SK-N-MC (cell line): Measurements from ENCODE around the gene GABBR2.
"Not testable (repeated sequence)": the region's sequence is repeated elsewhere in the genome, so short reads cannot be mapped to it uniquely, and the experiment has no call there.

ENCODE experiments used
- DNase-seq: peaks from one replicate; pipeline ENCODE4 v3.0.0-alpha.2; 2011; ENCODE audit warnings: low read depth, low spot score
- H3K27ac ChIP-seq: fragments of 200-600 bp; sonication (generic); 2 replicates; pipeline ENCODE4 v1.5.1; 2016; ENCODE audit warnings: mixed run types
- H3K36me3 ChIP-seq: fragments of 200-600 bp; sonication (generic); 2 replicates; pipeline ENCODE4 v1.6.1; 2017; ENCODE audit warnings: antibody characterized with exemption, low read length, mixed read lengths; ENCODE audit not compliant: insufficient read depth
- H3K4me3 ChIP-seq: fragments of 200-600 bp; sonication (generic); 2 replicates; pipeline ENCODE4 v1.5.1; 2016
- H3K9ac ChIP-seq: fragments of 200-600 bp; sonication (generic); 2 replicates; pipeline ENCODE4 v1.8.0; 2017; ENCODE audit warnings: mixed run types, mixed read lengths; ENCODE audit not compliant: insufficient read length
- H3K9me3 ChIP-seq: fragments of 200-600 bp; sonication (generic); 2 replicates; pipeline ENCODE4 v1.6.1; 2017; ENCODE audit warnings: low read depth, mild to moderate bottlenecking, antibody characterized with exemption, low read length, moderate library complexity, mixed read lengths
- EZH2 ChIP-seq: fragments of 200-600 bp; sonication (generic); IDR thresholded peaks from one replicate; pipeline ENCODE4 v1.6.1; 2017; ENCODE audit warnings: antibody characterized with exemption
- FOXP2 ChIP-seq: optimal IDR thresholded peaks from 2 replicates; pipeline ENCODE3; 2011; ENCODE audit warnings: mild to moderate bottlenecking, moderate library complexity; ENCODE audit not compliant: insufficient read depth; ENCODE audit errors: extremely low read length, control extremely low read depth
- POLR2AphosphoS5 ChIP-seq: IDR thresholded peaks from 2 replicates; pipeline ENCODE4 v1.6.1; 2012; ENCODE audit warnings: mild to moderate bottlenecking, low read depth, low read length, borderline replicate concordance

Gene GABBR2

DNA sequence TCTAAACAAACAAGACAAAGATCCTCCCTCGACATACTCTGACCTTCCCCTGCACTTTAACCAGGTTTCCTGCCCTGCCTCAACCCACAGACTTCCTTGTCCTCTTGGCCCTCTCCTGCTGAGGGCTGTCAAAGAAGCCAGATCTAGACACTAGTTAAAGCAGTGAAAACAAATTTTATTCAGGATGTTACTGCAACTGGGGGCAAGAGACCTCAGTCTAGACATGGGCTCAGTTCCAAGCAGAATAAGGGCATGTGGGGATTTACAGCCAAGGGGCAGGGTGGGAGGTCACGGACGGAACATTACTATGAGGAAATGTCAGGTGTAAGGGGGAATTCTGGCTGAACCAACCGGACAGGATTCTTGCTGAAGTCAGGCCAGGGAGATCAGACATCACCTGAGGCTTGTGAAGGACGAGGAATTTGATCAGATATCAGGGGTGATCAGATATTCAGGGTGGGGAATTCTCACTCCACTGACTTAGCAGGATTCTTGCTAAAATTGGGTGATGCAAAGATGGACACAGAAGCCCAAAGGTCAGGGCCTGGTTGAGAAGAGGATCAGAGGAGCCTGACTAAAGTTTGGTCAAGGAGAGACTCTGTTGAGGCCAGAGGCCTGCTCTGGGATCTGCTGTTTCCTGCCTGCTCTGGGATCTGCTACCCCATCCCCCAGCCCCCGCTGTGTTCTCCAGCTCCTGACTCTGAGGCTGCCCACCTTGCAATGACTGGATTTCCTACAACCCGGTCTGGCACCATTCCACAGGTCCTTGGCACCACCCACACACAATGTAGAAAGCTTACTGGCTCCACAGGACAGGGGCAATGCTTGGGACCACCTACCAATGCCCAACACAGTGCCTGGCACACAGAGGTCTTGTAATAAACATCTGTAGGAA, 21.5 kb downstream of the GABBR2 start:
- no peak for DNase-seq
- TF ChIP-seq FOXP2, result no peak
- TF ChIP-seq EZH2, result no peak
- TF ChIP-seq POLR2AphosphoS5, result no peak
- Histone ChIP-seq H3K9me3 (no peaks in the 10 kb centered on the region), H3K9ac (no peak overlapping the region), H3K4me3 (no peak overlapping the region), H3K27ac (no peak overlapping the region), H3K36me3 (no peaks in the 10 kb centered on the region)

- not testable (repeated sequence) for H3K27ac ChIP-seq, DNase-seq, H3K36me3 ChIP-seq, H3K9ac ChIP-seq, H3K9me3 ChIP-seq, H3K4me3 ChIP-seq
Measured at GRCh38 chr9:98684816-98685215, 23.9 kb downstream of the GABBR2 start.

GRCh38 chr9:98678244-98678842, 30.4 kb downstream of the GABBR2 start:
- Histone ChIP-seq H3K27ac (no peak overlapping the region), H3K9me3 (no peaks in the 10 kb centered on the region), H3K4me3 (no peak overlapping the region), H3K9ac (no peak overlapping the region), H3K36me3 (no peaks in the 10 kb centered on the region)
- DNase-seq, result no peak
- TF ChIP-seq POLR2AphosphoS5 (no peak), FOXP2 (no peak), EZH2 (no peak)

DNA sequence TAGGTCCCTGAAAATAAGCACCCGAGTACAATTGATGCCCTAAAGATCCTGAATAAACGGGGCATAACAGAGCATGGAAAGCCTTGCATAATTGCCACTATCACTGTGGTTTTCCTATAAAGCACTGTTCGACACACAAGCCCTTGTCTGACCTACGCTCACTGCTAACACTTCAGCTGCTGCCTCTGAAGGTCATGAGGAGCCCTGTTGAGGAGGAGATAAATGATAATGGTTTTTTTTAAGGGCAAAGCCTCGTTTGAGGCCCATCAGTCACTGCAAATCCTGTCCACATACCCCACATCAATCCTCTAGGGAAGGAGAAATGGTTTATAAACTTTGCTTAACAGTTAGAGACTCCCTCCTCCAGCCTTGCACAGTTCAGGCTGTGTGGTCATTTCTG, 35.1 kb downstream of the GABBR2 start:
- Histone ChIP-seq H3K4me3 (no peak overlapping the region), H3K27ac (no peak overlapping the region), H3K36me3 (no peaks in the 10 kb centered on the region), H3K9me3 (no peaks in the 10 kb centered on the region), H3K9ac (no peak overlapping the region)
- TF ChIP-seq FOXP2 (no peak), EZH2 (no peak)
- DNase-seq, result no peak

DNA sequence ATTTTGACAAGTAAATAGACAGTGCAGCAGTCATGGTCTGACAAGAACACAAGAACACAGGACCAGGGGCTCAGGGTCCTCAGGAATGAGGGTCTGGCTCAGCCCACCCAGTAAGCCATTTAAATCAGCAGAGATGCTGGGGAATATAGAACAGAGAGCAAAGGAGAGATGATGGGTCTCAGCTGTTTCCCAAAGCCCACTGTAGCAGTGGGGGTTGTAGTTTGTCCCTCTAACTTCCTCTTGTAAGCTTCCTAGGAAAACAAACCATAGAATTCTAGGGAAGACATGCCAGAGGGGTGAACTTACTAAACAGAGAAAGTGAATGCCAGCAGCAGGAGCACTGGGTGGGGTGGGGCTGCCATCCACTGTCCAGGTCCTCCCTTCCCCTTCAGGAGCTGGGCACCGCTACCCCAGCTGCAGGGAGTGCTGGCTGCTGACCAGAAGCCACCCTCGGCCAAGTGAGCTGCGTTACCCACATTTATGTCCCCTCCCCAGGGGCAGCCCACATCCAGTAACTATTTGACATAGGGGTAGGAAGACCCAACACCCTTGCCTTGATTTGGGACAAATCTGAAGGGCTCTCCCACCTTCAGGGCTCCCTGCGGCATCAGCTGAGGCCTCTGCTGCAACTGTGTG, 41.6 kb downstream of the GABBR2 start:
- H3K27ac ChIP-seq, result no peak overlapping the region
- no peak overlapping the region for H3K9ac ChIP-seq
- H3K36me3 ChIP-seq, result no peaks in the 10 kb centered on the region
- H3K4me3 ChIP-seq, result no peak overlapping the region
- no peaks in the 10 kb centered on the region for H3K9me3 ChIP-seq
- no peak for TF ChIP-seq FOXP2
- no peak for TF ChIP-seq EZH2
- TF ChIP-seq POLR2AphosphoS5, result no peak
- DNase-seq, result no peak

GRCh38 chr9:98665501-98665900, 43.2 kb downstream of the GABBR2 start:
- DNase-seq, result no peak
- TF ChIP-seq FOXP2 (no peak), POLR2AphosphoS5 (no peak)
- H3K4me3 ChIP-seq, result no peak overlapping the region

GRCh38 chr9:98660541-98660940, 48.2 kb downstream of the GABBR2 start:
- no peak overlapping the region for H3K9ac ChIP-seq
- no peak overlapping the region for H3K27ac ChIP-seq
- TF ChIP-seq POLR2AphosphoS5, result no peak
- TF ChIP-seq FOXP2, result no peak
- TF ChIP-seq EZH2, result no peak
- no peak for DNase-seq
- H3K4me3 ChIP-seq, result no peak overlapping the region
- no peaks in the 10 kb centered on the region for H3K36me3 ChIP-seq
- no peaks in the 10 kb centered on the region for H3K9me3 ChIP-seq

More at GRCh38 chr9:98665501-98665900, 43.2 kb downstream of the GABBR2 start:
- Histone ChIP-seq H3K36me3 (no peaks in the 10 kb centered on the region), H3K27ac (no peak overlapping the region), H3K9ac (no peak overlapping the region), H3K9me3 (no peaks in the 10 kb centered on the region)

DNA sequence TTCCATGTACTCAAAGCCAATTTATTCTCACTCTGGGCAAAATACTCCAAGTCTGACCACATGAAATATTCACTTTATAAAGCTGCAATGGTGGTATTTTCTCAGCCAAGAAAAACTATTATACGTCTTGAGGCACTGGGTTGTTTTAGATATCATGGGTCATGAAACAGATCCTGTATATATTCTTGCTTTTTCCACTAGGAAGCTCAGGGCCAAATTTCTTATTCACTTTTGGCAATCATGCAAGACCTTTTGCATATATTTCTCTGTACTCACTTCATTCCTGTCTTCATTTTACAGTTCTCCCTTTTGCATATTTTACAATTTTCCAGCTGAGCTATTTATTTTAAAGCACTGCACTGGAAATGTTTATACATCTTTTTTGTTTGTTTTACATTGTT, 49.8 kb downstream of the GABBR2 start:
- Histone ChIP-seq H3K4me3 (no peak overlapping the region), H3K9ac (no peak overlapping the region), H3K36me3 (no peaks in the 10 kb centered on the region), H3K9me3 (no peaks in the 10 kb centered on the region), H3K27ac (no peak overlapping the region)
- TF ChIP-seq FOXP2 (no peak), EZH2 (no peak), POLR2AphosphoS5 (no peak)
- no peak for DNase-seq

DNA sequence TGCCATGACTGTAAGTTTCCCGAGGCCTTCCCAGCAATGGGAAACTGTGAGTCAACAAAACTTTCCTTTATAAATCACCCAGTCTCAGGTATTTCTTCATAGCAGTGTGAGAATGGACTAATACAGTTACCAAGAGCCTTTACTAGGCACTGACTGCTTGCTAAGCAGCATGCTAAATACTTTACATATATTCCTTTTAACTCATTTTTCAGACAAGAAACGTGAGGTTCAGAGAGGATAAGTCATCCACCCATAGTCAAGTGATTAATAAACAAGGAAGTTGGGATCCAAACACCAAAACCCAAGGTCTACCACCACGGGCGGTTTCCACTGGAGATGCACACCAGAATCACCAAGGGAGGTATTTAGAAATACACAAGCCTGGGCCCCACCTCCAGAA, 50.8 kb downstream of the GABBR2 start:
- no peak overlapping the region for H3K4me3 ChIP-seq
- H3K27ac ChIP-seq, result no peak overlapping the region

More for the DNA sequence above, 50.8 kb downstream of the GABBR2 start:
- no peak overlapping the region for H3K9ac ChIP-seq
- H3K36me3 ChIP-seq, result no peaks in the 10 kb centered on the region
- no peak for DNase-seq
- TF ChIP-seq EZH2 (no peak), POLR2AphosphoS5 (no peak), FOXP2 (no peak)
- H3K9me3 ChIP-seq, result no peaks in the 10 kb centered on the region
